DMS153 (cell line): ENCODE results near the gene TNFAIP8.
"Not testable (repeated sequence)": the region's sequence is repeated elsewhere in the genome, so short reads cannot be mapped to it uniquely, and the experiment has no call there.

Experiments used
- DNase-seq: peaks from one replicate; lab custom pipeline; 2025; lab: John Stamatoyannopoulos, UW

TNFAIP8 gene

GRCh38 chr5:119395080-119395836, 39.4 kb downstream of the TNFAIP8 start:
- DNase-seq, result no peak

GRCh38 chr5:119396030-119396664, 40.3 kb downstream of the TNFAIP8 start:
- DNase-seq, result no peak

- DNase-seq, result no peak
Measured at GRCh38 chr5:119397518-119398380, 41.9 kb downstream of the TNFAIP8 start.

- no peak for DNase-seq
Measured at GRCh38 chr5:119398727-119399466, 43.1 kb downstream of the TNFAIP8 start.

- no peak for DNase-seq
Measured at GRCh38 chr5:119400245-119400644, 44.4 kb downstream of the TNFAIP8 start.

- DNase-seq, result no peak
Measured at GRCh38 chr5:119402081-119402480, 46.3 kb downstream of the TNFAIP8 start.

GRCh38 chr5:119402555-119402954, 46.7 kb downstream of the TNFAIP8 start:
- DNase-seq, result no peak

GRCh38 chr5:119404033-119404432, 48.2 kb downstream of the TNFAIP8 start:
- no peak for DNase-seq

GRCh38 chr5:119405419-119405818, 49.6 kb downstream of the TNFAIP8 start:
- no peak for DNase-seq

- DNase-seq, result no peak
Measured at GRCh38 chr5:119406551-119407110, 50.8 kb downstream of the TNFAIP8 start.

- DNase-seq, result no peak
Measured at GRCh38 chr5:119409235-119409815, 53.5 kb downstream of the TNFAIP8 start.

GRCh38 chr5:119410448-119411159, 54.8 kb downstream of the TNFAIP8 start:
- DNase-seq, result no peak

GRCh38 chr5:119411361-119412278, 55.8 kb downstream of the TNFAIP8 start:
- peak; percentile 36 for DNase-seq

- DNase-seq, result no peak
Measured at GRCh38 chr5:119412279-119413227, 56.7 kb downstream of the TNFAIP8 start.

- not testable (repeated sequence) for DNase-seq
Measured at GRCh38 chr5:119414124-119414734, 58.4 kb downstream of the TNFAIP8 start.

GRCh38 chr5:119417891-119418605, 62.2 kb downstream of the TNFAIP8 start:
- DNase-seq, result no peak

- DNase-seq, result no peak
Measured at GRCh38 chr5:119418606-119419100, 62.8 kb downstream of the TNFAIP8 start.
